BLaER1 (cell line): ENCODE results near the gene GATAD2B.

Experiments
- H3K27ac ChIP-seq: shearing (Covaris generic); formaldehyde crosslinking; 2 replicates; pipeline ENCODE4 v1.8.1; 2022
- H3K27me3 ChIP-seq: shearing (Covaris generic); formaldehyde crosslinking; 2 replicates; pipeline ENCODE4 v1.8.1; 2022
- H3K36me3 ChIP-seq: shearing (Covaris generic); formaldehyde crosslinking; 2 replicates; pipeline ENCODE4 v1.8.1; 2022
- H3K4me1 ChIP-seq: shearing (Covaris generic); formaldehyde crosslinking; 2 replicates; pipeline ENCODE4 v1.8.1; 2022
- H3K4me2 ChIP-seq: shearing (Covaris generic); formaldehyde crosslinking; 2 replicates; pipeline ENCODE4 v1.8.1; 2022
- H3K4me3 ChIP-seq: shearing (Covaris generic); formaldehyde crosslinking; 2 replicates; pipeline ENCODE4 v1.8.1; 2022
- H3K9ac ChIP-seq: shearing (Covaris generic); formaldehyde crosslinking; 2 replicates; pipeline ENCODE4 v1.8.1; 2022
- H3K9me3 ChIP-seq: shearing (Covaris generic); formaldehyde crosslinking; 2 replicates; pipeline ENCODE4 v1.8.1; 2022
- H4K20me1 ChIP-seq: shearing (Covaris generic); formaldehyde crosslinking; 2 replicates; pipeline ENCODE4 v1.8.1; 2022
- Cebpa-rat ChIP-seq: shearing (Covaris generic); IDR thresholded peaks from 2 replicates; pipeline ENCODE4 v1.8.1; 2022

Gene GATAD2B

DNA sequence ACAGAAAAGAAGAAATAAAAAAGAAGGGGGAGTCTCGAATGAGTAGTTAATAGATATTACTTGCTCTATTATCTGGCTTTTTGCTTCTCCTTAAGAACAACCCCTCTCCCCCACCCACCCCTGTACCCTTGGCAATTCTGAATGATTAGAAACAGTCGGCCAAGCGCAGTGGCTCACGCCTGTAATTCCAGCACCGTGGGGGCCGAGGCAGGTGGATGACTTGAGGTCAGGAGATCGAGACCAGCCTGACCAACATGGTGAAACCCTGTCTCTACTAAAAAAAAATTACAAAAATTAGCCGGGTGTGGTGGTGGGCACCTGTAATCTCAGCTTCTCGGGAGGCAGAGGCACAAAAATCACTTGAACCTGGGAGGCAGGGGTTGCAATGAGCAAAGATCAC, 42.7 kb downstream of the GATAD2B start:
- peaks cover 99% of the 10 kb centered on the region for H4K20me1 ChIP-seq
- H3K9ac ChIP-seq: peak overlapping the region; percentile 70; the same call in 1 of the 2 replicates
- no peak for TF ChIP-seq Cebpa-rat

DNA sequence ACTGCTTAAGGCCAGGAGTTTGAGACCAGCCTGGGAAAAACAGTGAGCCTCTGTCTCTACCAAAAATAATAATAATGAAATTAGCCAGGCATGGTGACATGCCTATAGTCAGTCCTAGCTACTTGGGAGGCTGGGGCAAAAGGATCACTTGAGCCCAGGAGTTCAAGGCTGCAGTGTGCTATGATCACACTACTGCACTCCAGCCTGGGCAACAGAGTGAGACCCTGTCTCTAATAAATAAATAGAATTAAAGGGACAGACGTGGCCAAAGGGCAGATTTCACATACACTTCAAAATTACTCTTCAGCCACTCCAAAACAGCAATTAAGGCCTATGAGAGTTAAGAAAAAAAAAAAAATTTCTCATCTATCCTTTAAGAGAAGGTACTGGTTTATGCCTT, 45.7 kb downstream of the GATAD2B start:
- H3K27me3 ChIP-seq: no peaks in the 10 kb centered on the region
- H3K9ac ChIP-seq: no peak overlapping the region
- no peak overlapping the region for H3K4me2 ChIP-seq
- no peak overlapping the region for H3K4me3 ChIP-seq
- no peak overlapping the region for H3K27ac ChIP-seq
- H3K36me3 ChIP-seq: peaks cover 43% of the 10 kb centered on the region
- H3K9me3 ChIP-seq: no peaks in the 10 kb centered on the region
- peaks cover 37% of the 10 kb centered on the region for H3K4me1 ChIP-seq
- peaks cover 99% of the 10 kb centered on the region for H4K20me1 ChIP-seq
- TF ChIP-seq Cebpa-rat: no peak

More for the DNA sequence above, 42.7 kb downstream of the GATAD2B start:
- H3K4me2 ChIP-seq: peak overlapping the region; percentile 80; the same call in 1 of the 2 replicates
- no peak overlapping the region; the same call in 1 of the 2 replicates for H3K27ac ChIP-seq
- H3K36me3 ChIP-seq: peaks cover 35% of the 10 kb centered on the region
- H3K4me3 ChIP-seq: no peak overlapping the region
- H3K27me3 ChIP-seq: no peaks in the 10 kb centered on the region
- no peaks in the 10 kb centered on the region for H3K9me3 ChIP-seq
- peaks cover 66% of the 10 kb centered on the region for H3K4me1 ChIP-seq

DNA sequence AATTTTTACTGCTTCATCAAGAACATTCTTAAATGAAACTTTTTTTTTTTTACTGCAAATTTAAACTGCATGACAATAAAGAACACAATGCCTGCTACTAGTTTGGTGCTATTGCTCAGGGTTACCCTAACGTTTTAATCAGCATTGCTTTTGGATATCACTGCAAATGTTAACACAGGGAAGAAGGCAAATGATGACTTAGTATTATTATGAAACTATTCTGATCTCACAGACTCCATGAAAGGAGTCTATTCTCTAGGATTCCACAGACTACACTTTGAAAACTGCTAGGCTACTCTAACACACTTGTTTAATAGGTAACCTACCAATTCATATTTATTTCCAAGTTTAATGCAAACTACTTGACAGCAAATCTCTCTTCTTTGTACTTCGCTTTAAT, 49.8 kb downstream of the GATAD2B start:
- H3K9me3 ChIP-seq: no peaks in the 10 kb centered on the region
- H3K36me3 ChIP-seq: peaks cover 66% of the 10 kb centered on the region
- no peaks in the 10 kb centered on the region for H3K4me1 ChIP-seq
- H3K9ac ChIP-seq: no peak overlapping the region
- TF ChIP-seq Cebpa-rat: no peak
- H3K4me2 ChIP-seq: no peak overlapping the region
- H4K20me1 ChIP-seq: peaks cover 100% of the 10 kb centered on the region
- no peak overlapping the region for H3K4me3 ChIP-seq
- H3K27ac ChIP-seq: no peak overlapping the region
- H3K27me3 ChIP-seq: no peaks in the 10 kb centered on the region

DNA sequence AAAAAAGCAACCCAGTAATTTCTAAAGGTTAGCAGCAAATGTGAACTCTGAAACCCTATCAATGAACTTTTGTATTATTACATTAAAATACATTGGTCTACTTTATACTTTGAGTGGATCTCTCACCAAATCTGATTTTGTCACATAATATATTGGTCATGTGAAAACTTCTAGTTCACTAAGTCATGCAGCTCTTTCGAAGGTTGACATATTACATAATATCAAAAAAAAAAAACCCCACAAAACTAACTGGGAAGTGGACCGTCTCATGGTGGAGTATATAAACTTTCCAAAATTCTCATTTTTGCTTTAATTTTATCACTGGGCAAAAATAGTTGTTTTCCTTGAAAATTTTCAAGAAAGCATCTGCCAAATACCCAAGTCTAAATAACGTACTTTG, 50.4 kb downstream of the GATAD2B start:
- Histone ChIP-seq H3K4me1 (no peaks in the 10 kb centered on the region), H3K9ac (no peak overlapping the region), H3K9me3 (no peaks in the 10 kb centered on the region), H3K4me3 (no peak overlapping the region), H3K36me3 (peaks cover 66% of the 10 kb centered on the region), H4K20me1 (peaks cover 100% of the 10 kb centered on the region), H3K27ac (no peak overlapping the region), H3K4me2 (no peak overlapping the region), H3K27me3 (no peaks in the 10 kb centered on the region)
- no peak for TF ChIP-seq Cebpa-rat

DNA sequence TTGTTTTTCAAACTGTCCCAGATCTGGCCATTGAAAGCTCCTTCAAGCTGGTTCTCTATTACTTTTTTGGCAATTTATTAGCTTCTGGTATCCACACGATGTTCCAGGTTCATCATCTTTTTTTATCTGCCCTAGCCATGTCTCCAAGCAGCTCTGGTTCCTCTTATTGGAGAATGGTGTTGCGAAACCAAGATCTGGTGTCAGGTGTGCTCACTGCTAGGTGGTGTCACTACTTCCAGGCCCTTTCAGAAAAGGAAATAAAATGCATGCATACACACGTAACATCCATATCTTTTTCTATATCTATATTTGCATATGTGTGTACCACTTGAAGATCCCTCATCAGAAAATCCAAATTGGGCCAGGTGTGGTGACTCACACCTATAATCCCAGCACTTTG, 53.3 kb downstream of the GATAD2B start:
- Histone ChIP-seq H4K20me1 (peaks cover 100% of the 10 kb centered on the region), H3K27me3 (no peaks in the 10 kb centered on the region), H3K9me3 (no peaks in the 10 kb centered on the region), H3K4me2 (no peak overlapping the region), H3K9ac (no peak overlapping the region), H3K36me3 (peaks cover 57% of the 10 kb centered on the region), H3K4me3 (no peak overlapping the region), H3K27ac (no peak overlapping the region), H3K4me1 (no peaks in the 10 kb centered on the region)
- no peak for TF ChIP-seq Cebpa-rat

DNA sequence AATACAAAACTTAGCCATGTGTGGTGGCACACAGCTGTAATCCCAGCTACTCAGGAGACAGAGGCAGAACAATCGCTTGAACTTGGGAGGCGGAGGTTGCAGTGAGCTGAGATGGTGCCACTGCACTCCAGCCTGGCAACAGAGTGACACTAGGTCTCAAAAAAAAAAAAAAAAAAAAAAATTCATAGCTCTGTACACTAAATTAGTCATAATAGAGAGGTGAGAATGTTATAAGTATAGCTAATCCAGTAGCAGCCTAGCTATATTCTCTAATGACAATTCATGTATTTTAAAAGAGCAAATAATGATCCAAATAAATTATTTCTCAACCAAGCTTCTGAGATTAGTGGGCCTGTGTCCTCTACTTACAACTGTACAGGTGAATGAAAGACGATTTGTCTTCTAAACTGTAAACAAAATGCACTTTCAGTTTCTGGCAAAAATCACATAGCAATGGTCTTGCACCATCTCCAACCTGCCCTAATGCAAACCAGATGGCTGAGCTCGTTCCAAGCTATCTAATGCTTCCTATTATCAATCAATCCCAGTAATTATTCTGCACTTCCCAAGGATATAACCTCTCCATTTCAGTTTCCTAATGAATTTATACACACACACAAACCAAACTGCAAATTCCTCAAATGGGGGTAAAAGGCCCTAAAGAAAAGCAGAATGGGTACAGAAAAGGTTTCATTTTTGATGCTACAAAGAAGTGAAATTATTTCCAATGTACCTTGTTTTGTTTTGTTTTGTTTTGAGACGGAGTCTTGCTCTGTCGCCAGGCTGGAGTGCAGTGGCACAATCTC, 56.5 kb downstream of the GATAD2B start:
- Histone ChIP-seq H4K20me1 (peaks cover 100% of the 10 kb centered on the region), H3K4me2 (no peak overlapping the region)

DNA sequence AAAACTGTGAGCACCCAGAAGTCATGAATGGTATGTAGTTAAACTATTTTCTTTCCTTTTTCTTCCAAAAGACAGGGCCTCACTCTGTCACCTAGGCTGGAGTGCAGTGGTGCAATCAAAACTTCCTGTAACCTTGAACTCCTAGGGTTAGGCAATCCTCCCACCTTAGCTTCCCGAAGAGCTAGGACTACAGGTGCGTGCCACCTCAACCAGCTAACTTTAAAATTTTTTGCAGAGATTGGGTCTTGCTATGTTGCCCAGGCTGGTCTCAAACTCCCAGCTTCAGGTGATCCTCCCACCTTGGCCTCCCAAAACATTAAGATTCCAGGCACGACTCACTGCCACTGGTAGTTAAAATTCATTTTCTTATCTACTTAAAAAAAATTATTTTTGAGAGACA, 62.5 kb downstream of the GATAD2B start:
- peaks cover 73% of the 10 kb centered on the region for H3K36me3 ChIP-seq
- peaks cover 99% of the 10 kb centered on the region for H4K20me1 ChIP-seq
- H3K4me1 ChIP-seq: peaks cover 6% of the 10 kb centered on the region; the same call in 1 of the 2 replicates
- H3K9ac ChIP-seq: no peak overlapping the region
- H3K27me3 ChIP-seq: no peaks in the 10 kb centered on the region
- no peak overlapping the region for H3K4me2 ChIP-seq
- H3K4me3 ChIP-seq: no peak overlapping the region
- no peaks in the 10 kb centered on the region for H3K9me3 ChIP-seq
- no peak for TF ChIP-seq Cebpa-rat
- H3K27ac ChIP-seq: no peak overlapping the region

More for the DNA sequence above, 56.5 kb downstream of the GATAD2B start:
- Histone ChIP-seq H3K9ac (no peak overlapping the region), H3K4me1 (no peaks in the 10 kb centered on the region), H3K9me3 (no peaks in the 10 kb centered on the region), H3K36me3 (peaks cover 57% of the 10 kb centered on the region), H3K27me3 (no peaks in the 10 kb centered on the region), H3K4me3 (no peak overlapping the region), H3K27ac (no peak overlapping the region)
- no peak for TF ChIP-seq Cebpa-rat

DNA sequence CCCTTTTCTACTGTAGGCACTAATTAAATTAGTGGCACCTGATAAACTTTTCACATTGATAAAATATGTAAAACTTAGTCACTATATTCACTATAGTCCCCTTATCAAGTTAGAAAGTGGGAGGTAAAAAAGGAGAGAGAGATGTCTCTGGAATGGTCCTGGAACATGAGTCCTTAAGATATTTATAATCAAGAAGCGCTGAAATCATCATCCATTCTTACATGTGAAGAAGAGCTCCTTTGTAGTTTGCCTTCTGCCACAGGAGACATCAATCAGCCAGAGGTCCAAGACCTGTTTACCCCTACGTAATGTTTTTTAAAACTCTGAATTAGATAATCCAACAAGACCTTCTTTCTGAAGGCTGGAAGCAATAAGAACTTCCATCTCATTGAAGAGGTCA, 65.3 kb downstream of the GATAD2B start:
- Histone ChIP-seq H3K27me3 (no peaks in the 10 kb centered on the region), H3K36me3 (peaks cover 65% of the 10 kb centered on the region), H3K4me1 (peaks cover 30% of the 10 kb centered on the region), H3K9ac (no peak overlapping the region), H3K9me3 (no peaks in the 10 kb centered on the region), H3K4me3 (no peak overlapping the region), H3K4me2 (no peak overlapping the region), H4K20me1 (peaks cover 99% of the 10 kb centered on the region), H3K27ac (no peak overlapping the region)
- no peak for TF ChIP-seq Cebpa-rat

DNA sequence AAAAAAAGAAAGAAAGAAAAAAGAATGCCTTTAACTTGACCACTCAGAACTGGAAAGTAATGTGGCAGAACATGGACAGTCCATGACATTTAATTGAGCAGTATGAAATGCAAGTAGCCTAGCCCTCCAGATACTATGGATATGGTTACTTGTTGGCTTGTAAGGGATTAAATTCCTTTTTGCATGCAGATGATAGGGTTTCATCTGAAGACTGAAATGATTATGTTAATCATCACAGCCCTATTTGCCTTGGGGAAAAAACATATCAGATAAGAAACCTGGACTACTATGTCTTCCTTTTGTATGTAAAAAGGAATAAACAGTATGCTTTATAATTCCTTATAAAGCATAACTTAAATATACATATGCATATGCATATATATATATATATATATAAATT, 66.0 kb downstream of the GATAD2B start:
- Histone ChIP-seq H3K9me3 (no peaks in the 10 kb centered on the region), H3K27ac (no peak overlapping the region), H3K9ac (no peak overlapping the region), H3K4me3 (no peak overlapping the region), H3K4me2 (no peak overlapping the region), H3K36me3 (peaks cover 73% of the 10 kb centered on the region), H3K4me1 (peaks cover 36% of the 10 kb centered on the region), H3K27me3 (no peaks in the 10 kb centered on the region), H4K20me1 (peaks cover 99% of the 10 kb centered on the region)
- no peak for TF ChIP-seq Cebpa-rat

DNA sequence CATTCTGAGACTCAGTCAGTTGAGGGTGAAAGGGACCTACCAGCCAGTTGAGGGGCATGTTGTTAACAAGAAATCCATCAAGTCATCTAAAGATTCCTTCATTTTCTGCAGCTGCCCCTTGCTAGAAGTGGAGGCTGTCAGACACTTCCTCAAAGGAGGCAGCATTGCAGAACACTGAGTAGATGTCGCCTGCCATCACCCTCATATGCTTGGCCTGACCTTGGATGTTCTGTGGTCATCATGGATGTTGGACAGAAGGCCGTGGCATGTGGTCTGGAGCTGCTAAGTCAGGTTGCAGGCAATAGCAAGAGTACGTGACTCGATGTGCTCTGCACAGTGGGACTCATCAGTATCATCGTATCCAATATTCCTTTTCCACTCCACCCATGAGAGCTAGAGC, 70.6 kb downstream of the GATAD2B start:
- no peak overlapping the region for H3K27ac ChIP-seq
- H3K27me3 ChIP-seq: no peaks in the 10 kb centered on the region
- H3K4me3 ChIP-seq: no peak overlapping the region
- peaks cover 73% of the 10 kb centered on the region for H4K20me1 ChIP-seq
- H3K9me3 ChIP-seq: no peaks in the 10 kb centered on the region
- H3K4me2 ChIP-seq: no peak overlapping the region
- H3K9ac ChIP-seq: no peak overlapping the region
- TF ChIP-seq Cebpa-rat: no peak
- H3K36me3 ChIP-seq: peaks cover 57% of the 10 kb centered on the region
- peaks cover 59% of the 10 kb centered on the region for H3K4me1 ChIP-seq
